ENCODE results near the gene ULK4.

DNA sequence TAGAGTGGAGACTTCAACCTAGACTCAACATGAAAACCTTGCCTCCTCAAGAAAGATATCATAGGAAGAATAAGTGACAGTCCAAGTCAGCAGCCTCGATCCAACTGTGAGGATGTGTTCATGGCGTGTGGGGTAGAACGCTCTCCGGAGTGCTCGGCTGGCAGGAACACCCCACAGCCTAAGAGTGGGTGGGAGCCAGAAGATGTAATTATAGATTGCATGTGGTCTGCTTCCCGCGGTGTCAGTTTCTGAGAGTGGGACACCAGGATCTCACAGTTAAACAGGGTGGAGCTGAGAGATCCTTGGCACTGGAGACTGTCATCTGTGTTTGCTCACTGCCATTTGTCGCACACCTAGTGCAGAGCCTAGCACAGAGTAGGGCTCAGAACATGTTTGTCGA is 604.6 kb downstream of the ULK4 start:
- TF ChIP-seq, protein P1, sequence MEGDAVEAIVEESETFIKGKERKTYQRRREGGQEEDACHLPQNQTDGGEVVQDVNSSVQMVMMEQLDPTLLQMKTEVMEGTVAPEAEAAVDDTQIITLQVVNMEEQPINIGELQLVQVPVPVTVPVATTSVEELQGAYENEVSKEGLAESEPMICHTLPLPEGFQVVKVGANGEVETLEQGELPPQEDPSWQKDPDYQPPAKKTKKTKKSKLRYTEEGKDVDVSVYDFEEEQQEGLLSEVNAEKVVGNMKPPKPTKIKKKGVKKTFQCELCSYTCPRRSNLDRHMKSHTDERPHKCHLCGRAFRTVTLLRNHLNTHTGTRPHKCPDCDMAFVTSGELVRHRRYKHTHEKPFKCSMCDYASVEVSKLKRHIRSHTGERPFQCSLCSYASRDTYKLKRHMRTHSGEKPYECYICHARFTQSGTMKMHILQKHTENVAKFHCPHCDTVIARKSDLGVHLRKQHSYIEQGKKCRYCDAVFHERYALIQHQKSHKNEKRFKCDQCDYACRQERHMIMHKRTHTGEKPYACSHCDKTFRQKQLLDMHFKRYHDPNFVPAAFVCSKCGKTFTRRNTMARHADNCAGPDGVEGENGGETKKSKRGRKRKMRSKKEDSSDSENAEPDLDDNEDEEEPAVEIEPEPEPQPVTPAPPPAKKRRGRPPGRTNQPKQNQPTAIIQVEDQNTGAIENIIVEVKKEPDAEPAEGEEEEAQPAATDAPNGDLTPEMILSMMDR (IDR thresholded peaks at IDR 0.05; ENCODE audit: poor library complexity, severe bottlenecking): no peak
- TF ChIP-seq EZH2 (IDR thresholded peaks at IDR 0.05; ENCODE audit: borderline replicate concordance, insufficient read depth, low read length, poor library complexity, severe bottlenecking) (no peak), EP300 (conservative IDR thresholded peaks at IDR 0.05; ENCODE audit: poor library complexity, severe bottlenecking) (no peak), TAF1 (IDR thresholded peaks at IDR 0.05; ENCODE audit: low read depth) (no peak), RAD21 (conservative IDR thresholded peaks at IDR 0.05) (no peak), POLR2AphosphoS5 (IDR thresholded peaks at IDR 0.05) (no peak), MXI1 (conservative IDR thresholded peaks at IDR 0.05; ENCODE audit: poor library complexity, severe bottlenecking) (no peak)

Data from neural cell (in vitro differentiated cells).